GM19099 (cell line): ENCODE data around the gene LRRFIP2.

Source experiments
- POLR2A ChIP-seq: IDR thresholded peaks from 3 replicates; pipeline ENCODE4 v1.6.1; 2011; ENCODE audit warnings: low read depth; ENCODE audit not compliant: insufficient read length; ENCODE audit errors: extremely low read depth

LRRFIP2 gene

GRCh38 chr3:37154668-37155314 lies 19.6 kb downstream of the LRRFIP2 start:
- TF ChIP-seq POLR2A, result no peak

GRCh38 chr3:37150621-37151020 lies 23.8 kb downstream of the LRRFIP2 start:
- no peak for TF ChIP-seq POLR2A

GRCh38 chr3:37149257-37149656 lies 25.1 kb downstream of the LRRFIP2 start:
- no peak for TF ChIP-seq POLR2A

GRCh38 chr3:37148208-37148607 lies 26.2 kb downstream of the LRRFIP2 start:
- no peak for TF ChIP-seq POLR2A

GRCh38 chr3:37147666-37148065 lies 26.7 kb downstream of the LRRFIP2 start:
- no peak for TF ChIP-seq POLR2A

GRCh38 chr3:37145611-37146010 lies 28.8 kb downstream of the LRRFIP2 start:
- TF ChIP-seq POLR2A, result no peak

GRCh38 chr3:37144806-37145205 lies 29.6 kb downstream of the LRRFIP2 start:
- no peak for TF ChIP-seq POLR2A

GRCh38 chr3:37143821-37144220 lies 30.6 kb downstream of the LRRFIP2 start:
- no peak for TF ChIP-seq POLR2A

- TF ChIP-seq POLR2A, result no peak
Observed at GRCh38 chr3:37141676-37142075, 32.7 kb downstream of the LRRFIP2 start.

- TF ChIP-seq POLR2A, result no peak
Observed at GRCh38 chr3:37140899-37141541, 33.4 kb downstream of the LRRFIP2 start.

GRCh38 chr3:37139567-37140052 lies 34.8 kb downstream of the LRRFIP2 start:
- TF ChIP-seq POLR2A, result no peak

- no peak for TF ChIP-seq POLR2A
Observed at GRCh38 chr3:37138816-37139215, 35.6 kb downstream of the LRRFIP2 start.

- TF ChIP-seq POLR2A, result no peak
Observed at GRCh38 chr3:37137516-37137915, 36.9 kb downstream of the LRRFIP2 start.

GRCh38 chr3:37136067-37136466 lies 38.3 kb downstream of the LRRFIP2 start:
- TF ChIP-seq POLR2A, result no peak

GRCh38 chr3:37135561-37135960 lies 38.8 kb downstream of the LRRFIP2 start:
- TF ChIP-seq POLR2A, result no peak

- TF ChIP-seq POLR2A, result no peak
Observed at GRCh38 chr3:37132334-37132733, 42.0 kb downstream of the LRRFIP2 start.

- no peak for TF ChIP-seq POLR2A
Observed at GRCh38 chr3:37131860-37132144, 42.6 kb downstream of the LRRFIP2 start.

GRCh38 chr3:37130984-37131859 lies 43.2 kb downstream of the LRRFIP2 start:
- no peak for TF ChIP-seq POLR2A
